GM12878 (cell line): ENCODE measurements around the gene PRKRA. TPM values are rescaled to one million over a fixed set of nuclear protein-coding genes. Genes with fewer than 3 reads are reported as not detected.

Experiments used
- ATAC-seq: fragments of 200-7000 bp; cut with Tn5 transposase; 3 replicates; pipeline ENCODE4 v1.9.1; 2020; ENCODE audit warnings: mild to moderate bottlenecking, moderate library complexity
- BruUV-seq: library from RNA; stranded (reverse); fragments of 400-500 nt; replicated peaks from 2 replicates; lab custom pipeline; 2021; lab: Mats Ljungman, UMichigan
- CTCF ChIA-PET: fragments of 300-600 bp; sonication (Branson Sonifier 250); formaldehyde crosslinking; extraction: SDS; loops from one replicate; lab custom pipeline; 2021; ENCODE audit warnings: inconsistent platforms; lab: Yijun Ruan, JAX
- POLR2A ChIA-PET: fragments of 350-600 bp; formaldehyde crosslinking; extraction: SDS; loops from one replicate; lab custom pipeline; 2021; ENCODE audit warnings: inconsistent platforms; lab: Charles Lee
- RAD21 ChIA-PET: fragments of 300-600 bp; sonication (Branson Sonifier 250); formaldehyde crosslinking; loops from one replicate; lab custom pipeline; 2023; ENCODE audit warnings: antibody characterized with exemption; ENCODE audit not compliant: unreplicated experiment; lab: Charles Lee
- SMC1A ChIA-PET: fragments of 300-600 bp; sonication (Branson Sonifier 250); formaldehyde crosslinking; loops from one replicate; lab custom pipeline; 2023; ENCODE audit not compliant: unreplicated experiment, uncharacterized antibody; lab: Charles Lee
- DNase-seq: peaks from one replicate; pipeline ENCODE4 v3.0.0-alpha.2; 2011; ENCODE audit warnings: low read depth, low spot score
- FAIRE-seq: peaks from 3 replicates; lab custom pipeline; 2011; peaks lifted over from hg19 to GRCh38; lab: Jason Lieb, UNC
- H2AFZ ChIP-seq: 2 replicates; pipeline ENCODE4 v1.6.0; 2011; ENCODE audit warnings: low read depth, low read length, control low read depth; ENCODE audit not compliant: control insufficient read depth
- H3K27ac ChIP-seq: 2 replicates; pipeline ENCODE4 v1.5.1; 2011; ENCODE audit warnings: control low read depth; ENCODE audit not compliant: control insufficient read depth, insufficient read depth
- H3K27me3 ChIP-seq, 2 experiments: replicated peaks in 1 of 2; 2 replicates each; pipeline versions ENCODE4 v1.6.0 to v1.6.1; 2011; ENCODE audit warnings: low read length in 1 of 2; ENCODE audit not compliant: control insufficient read depth in 2 of 2, insufficient read depth in 2 of 2
- H3K36me3 ChIP-seq, 2 experiments: 2 replicates each; pipeline ENCODE4 v1.5.1; 2011; ENCODE audit warnings: low read length in 1 of 2; ENCODE audit not compliant: control insufficient read depth in 2 of 2, insufficient read depth in 2 of 2
- H3K4me1 ChIP-seq: 2 replicates; pipeline ENCODE4 v1.6.1; 2011; ENCODE audit warnings: mild to moderate bottlenecking, low read length, moderate library complexity, mixed read lengths; ENCODE audit not compliant: control insufficient read depth, insufficient read depth
- H3K4me2 ChIP-seq: 2 replicates; pipeline ENCODE4 v1.6.0; 2011; ENCODE audit warnings: control low read depth; ENCODE audit not compliant: control insufficient read depth, insufficient read depth
- H3K4me3 ChIP-seq: fragments of 200-600 bp; sonication (generic); 2 replicates; pipeline ENCODE4 v1.5.1; 2016
- H3K79me2 ChIP-seq: 2 replicates; pipeline ENCODE4 v1.6.0; 2011; ENCODE audit warnings: low read length; ENCODE audit not compliant: control insufficient read depth, insufficient read depth
- H3K9ac ChIP-seq: 2 replicates; pipeline ENCODE4 v1.8.0; 2011; ENCODE audit warnings: low read length, control low read depth, mixed read lengths; ENCODE audit not compliant: control insufficient read depth, insufficient read depth
- H3K9me3 ChIP-seq: replicated peaks from 3 replicates; pipeline ENCODE4 v1.5.1; 2011; ENCODE audit warnings: mild to moderate bottlenecking, low read length; ENCODE audit not compliant: control insufficient read depth, insufficient read depth
- H4K20me1 ChIP-seq: 2 replicates; pipeline ENCODE4 v1.6.0; 2011; ENCODE audit not compliant: control insufficient read depth, insufficient read depth
- BRCA1 ChIP-seq: IDR thresholded peaks from 2 replicates; pipeline ENCODE4 v1.6.1; 2011; ENCODE audit warnings: low read depth, low read length, improper control_type of control experiment
- CHD2 ChIP-seq: IDR thresholded peaks from 2 replicates; pipeline ENCODE4 v1.6.1; 2011; ENCODE audit warnings: low read depth, low read length, improper control_type of control experiment, borderline replicate concordance
- MEF2A ChIP-seq: IDR thresholded peaks from 2 replicates; pipeline ENCODE4 v1.6.1; 2011; ENCODE audit warnings: low read depth, mild to moderate bottlenecking, low read length, moderate library complexity; ENCODE audit not compliant: insufficient read depth
- TBL1XR1 ChIP-seq: IDR thresholded peaks from 2 replicates; pipeline ENCODE4 v1.6.1; 2012; ENCODE audit warnings: low read depth, low read length, improper control_type of control experiment
- in situ Hi-C: fragments of 300-500 bp; cut with MboI; formaldehyde crosslinking; loops from 9 replicates; pipeline ENCODE4 v1.14.3; 2018; ENCODE audit warnings: mixed read lengths
- intact Hi-C: fragments of 100-400 bp; cut with micrococcal nuclease; formaldehyde crosslinking; loops from one replicate; pipeline ENCODE4 v1.14.2; 2022; ENCODE audit not compliant: unreplicated experiment
- polyA plus RNA-seq, 11 experiments: library from polyadenylated mRNA; depleted of rRNA in 4 of 11; unstranded in 6 of 11; stranded (reverse) in 5 of 11; fragments of >200 nt; fragmentation: Nextera tagmentation in 4 of 11; fragmentation: Illumina TruSeq in 1 of 11; extraction: Ambion mirVana in 4 of 11; extraction: Trizol in 1 of 11; gene quantifications; 1 replicate in 1 of 11; 2 replicates in 10 of 11; pipeline versions ENCODE4 v1.2.1 to v1.2.3, GENCODE V29; 2011 to 2016; ENCODE audit warnings: inconsistent platforms in 2 of 11, missing spikeins in 2 of 11, low read depth in 1 of 11
- total RNA-seq, 4 experiments: library from RNA; depleted of rRNA in 3 of 4; stranded (reverse); fragments of >200 nt in 3 of 4; fragmentation: Illumina TruSeq in 1 of 4; extraction: Trizol in 1 of 4; gene quantifications; 2 replicates each; pipeline versions ENCODE4 v1.2.1 to v1.2.3, GENCODE V29; 2013 to 2021
- TF ChIP-seq, protein P1 (sequence below): fragments of 450-650 bp; IDR thresholded peaks from 2 replicates; pipeline ENCODE4 v1.6.1; 2018; ENCODE audit warnings: borderline replicate concordance, mild to moderate bottlenecking; ENCODE audit not compliant: partially characterized antibody

PRKRA gene
- total and polyA plus RNA-seq, 10 of the 15 experiments (the other 5 are each of a cell fraction or from before 2014, with no cell fraction given) = 19.1 to 75.6 (median 51.7) TPM

DNA sequence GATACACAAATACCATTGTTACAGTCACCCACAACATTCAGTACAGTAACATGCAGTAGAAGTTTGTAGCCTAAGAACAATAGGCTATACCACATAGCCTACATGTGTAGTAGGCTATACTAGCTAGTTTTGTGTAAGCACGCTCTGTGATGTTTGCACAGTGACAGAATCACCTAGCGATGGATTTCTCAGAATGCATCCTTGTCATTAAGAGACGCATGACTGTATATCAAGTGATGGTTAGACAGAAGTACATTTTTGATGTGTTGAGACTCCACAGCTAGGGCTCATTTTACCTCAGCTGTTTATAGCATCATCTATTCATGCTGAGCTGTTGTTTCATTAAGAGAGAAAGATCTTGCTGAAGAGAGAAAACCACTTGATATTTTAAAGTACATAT, 48.7 kb upstream of the PRKRA start (continued):
- TF ChIP-seq, protein P1, sequence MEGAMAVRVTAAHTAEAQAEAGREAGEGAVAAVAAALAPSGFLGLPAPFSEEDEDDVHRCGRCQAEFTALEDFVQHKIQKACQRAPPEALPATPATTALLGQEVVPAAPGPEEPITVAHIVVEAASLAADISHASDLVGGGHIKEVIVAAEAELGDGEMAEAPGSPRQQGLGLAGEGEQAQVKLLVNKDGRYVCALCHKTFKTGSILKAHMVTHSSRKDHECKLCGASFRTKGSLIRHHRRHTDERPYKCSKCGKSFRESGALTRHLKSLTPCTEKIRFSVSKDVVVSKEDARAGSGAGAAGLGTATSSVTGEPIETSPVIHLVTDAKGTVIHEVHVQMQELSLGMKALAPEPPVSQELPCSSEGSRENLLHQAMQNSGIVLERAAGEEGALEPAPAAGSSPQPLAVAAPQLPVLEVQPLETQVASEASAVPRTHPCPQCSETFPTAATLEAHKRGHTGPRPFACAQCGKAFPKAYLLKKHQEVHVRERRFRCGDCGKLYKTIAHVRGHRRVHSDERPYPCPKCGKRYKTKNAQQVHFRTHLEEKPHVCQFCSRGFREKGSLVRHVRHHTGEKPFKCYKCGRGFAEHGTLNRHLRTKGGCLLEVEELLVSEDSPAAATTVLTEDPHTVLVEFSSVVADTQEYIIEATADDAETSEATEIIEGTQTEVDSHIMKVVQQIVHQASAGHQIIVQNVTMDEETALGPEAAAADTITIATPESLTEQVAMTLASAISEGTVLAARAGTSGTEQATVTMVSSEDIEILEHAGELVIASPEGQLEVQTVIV = no peak
- TF ChIP-seq BRCA1 (no peak), TBL1XR1 (no peak)

DNA sequence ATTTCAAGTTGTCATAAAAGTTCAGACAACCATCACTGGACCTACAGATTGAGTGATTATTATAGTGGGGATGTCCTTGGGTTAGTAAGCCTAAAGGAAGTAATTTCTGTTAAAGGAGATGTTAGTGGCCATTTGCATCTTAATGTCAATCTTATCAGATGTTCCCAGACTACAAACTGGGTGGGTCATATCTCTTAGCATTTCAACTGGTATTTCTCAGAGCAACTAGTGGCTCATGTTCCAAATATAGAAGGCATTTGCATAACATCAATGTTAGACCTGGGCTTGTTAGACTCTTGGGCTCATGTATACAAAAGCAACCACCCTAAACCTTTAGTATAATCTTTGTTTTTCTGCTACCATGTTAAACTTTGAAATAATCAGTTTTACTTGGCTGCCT, 47.2 kb upstream of the PRKRA start:
- no peaks in the 10 kb centered on the region for H4K20me1 ChIP-seq
- no peaks in the 10 kb centered on the region for H3K79me2 ChIP-seq
- no peak for TF ChIP-seq CHD2
- 0 out of 2 replicates have a peak, but pooled peaks have one; percentile 47 for TF ChIP-seq MEF2A
- DNase-seq = no peak
- no peak overlapping the region for H3K27ac ChIP-seq
- RAD21 ChIA-PET = no interaction called here
- no TSS peak for BruUV-seq
- H3K36me3 ChIP-seq = peaks cover 5 to 23% of the 10 kb centered on the region in 2 experiments
- no peaks in the 10 kb centered on the region for H3K27me3 ChIP-seq
- CTCF ChIA-PET = interaction anchor here (1.6 kb wide), 1 partner anchor 16 kb away, joined by 4 read pairs; no protein-coding TSS in a partner anchor
- H3K4me2 ChIP-seq = no peak overlapping the region
- H3K4me3 ChIP-seq = no peak overlapping the region
- H3K9me3 ChIP-seq = no peaks in the 10 kb centered on the region
- SMC1A ChIA-PET = interaction anchor here (0.9 to 2.9 kb wide), 3 partner anchors 9 to 32 kb away, joined by 3 to 8 read pairs (median 3); no protein-coding TSS in a partner anchor
- POLR2A ChIA-PET = no interaction called here
- no peak for FAIRE-seq
- no peak overlapping the region for H3K9ac ChIP-seq
- H2AFZ ChIP-seq = no peak overlapping the region
- intact Hi-C loops = no loop called here
- ATAC-seq = peak; percentile 55
- in situ Hi-C loops = no loop called here
- H3K4me1 ChIP-seq = no peaks in the 10 kb centered on the region
